SU-DHL-6 (cell line): ENCODE measurements around the gene AQP5.

ENCODE experiments used
- EZH2phosphoT487 ChIP-seq: fragments of 200-600 bp; sonication (generic), shearing (Covaris generic); conservative IDR thresholded peaks from 2 replicates; pipeline ENCODE4 v1.6.1; 2018; ENCODE audit warnings: mild to moderate bottlenecking, antibody characterized with exemption, low read length, moderate library complexity, mixed read lengths
- TF ChIP-seq, protein P1 (sequence below): fragments of 200-600 bp; sonication (generic); IDR thresholded peaks from one replicate; pipeline ENCODE4 v1.5.1; 2017; ENCODE audit warnings: antibody characterized with exemption, mild to moderate bottlenecking, low read length, moderate library complexity; ENCODE audit not compliant: insufficient read depth, poor library complexity, severe bottlenecking

DNA sequence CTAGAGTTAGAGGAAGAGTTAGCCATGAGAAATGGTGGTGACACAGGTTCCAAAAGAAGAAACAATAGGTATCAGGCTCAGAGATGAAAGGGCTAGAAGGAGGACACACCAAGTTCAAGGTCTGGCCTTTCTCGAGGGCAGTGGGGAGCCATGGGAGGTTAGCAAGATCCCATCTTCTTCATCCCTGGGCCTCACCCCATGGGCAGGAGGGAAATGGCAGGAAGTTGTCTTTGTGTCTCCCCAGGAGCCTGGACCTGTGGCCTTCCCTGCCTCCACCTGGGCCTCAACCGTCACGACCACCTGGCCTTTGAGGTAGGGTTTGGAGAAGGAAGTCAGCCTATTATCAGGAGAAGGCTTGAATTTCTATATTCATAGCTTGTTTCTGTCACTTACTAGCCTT, 17.0 kb upstream of the AQP5 start:
- TF ChIP-seq, protein P1, sequence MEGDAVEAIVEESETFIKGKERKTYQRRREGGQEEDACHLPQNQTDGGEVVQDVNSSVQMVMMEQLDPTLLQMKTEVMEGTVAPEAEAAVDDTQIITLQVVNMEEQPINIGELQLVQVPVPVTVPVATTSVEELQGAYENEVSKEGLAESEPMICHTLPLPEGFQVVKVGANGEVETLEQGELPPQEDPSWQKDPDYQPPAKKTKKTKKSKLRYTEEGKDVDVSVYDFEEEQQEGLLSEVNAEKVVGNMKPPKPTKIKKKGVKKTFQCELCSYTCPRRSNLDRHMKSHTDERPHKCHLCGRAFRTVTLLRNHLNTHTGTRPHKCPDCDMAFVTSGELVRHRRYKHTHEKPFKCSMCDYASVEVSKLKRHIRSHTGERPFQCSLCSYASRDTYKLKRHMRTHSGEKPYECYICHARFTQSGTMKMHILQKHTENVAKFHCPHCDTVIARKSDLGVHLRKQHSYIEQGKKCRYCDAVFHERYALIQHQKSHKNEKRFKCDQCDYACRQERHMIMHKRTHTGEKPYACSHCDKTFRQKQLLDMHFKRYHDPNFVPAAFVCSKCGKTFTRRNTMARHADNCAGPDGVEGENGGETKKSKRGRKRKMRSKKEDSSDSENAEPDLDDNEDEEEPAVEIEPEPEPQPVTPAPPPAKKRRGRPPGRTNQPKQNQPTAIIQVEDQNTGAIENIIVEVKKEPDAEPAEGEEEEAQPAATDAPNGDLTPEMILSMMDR: no peak
- no peak for TF ChIP-seq EZH2phosphoT487
